HCT116 (cell line): Measurements from ENCODE around the gene IGF2BP1. TPM values are rescaled to one million over a fixed set of nuclear protein-coding genes. Genes with fewer than 3 reads are reported as not detected.

ENCODE experiments used
- ATAC-seq: fragments of 200-7000 bp; cut with Tn5 transposase; 2 replicates; pipeline ENCODE4 v1.9.1; 2020; ENCODE audit warnings: mild to moderate bottlenecking, moderate library complexity
- BruUV-seq: library from RNA; stranded (reverse); fragments of 400-500 nt; replicated peaks from 2 replicates; lab custom pipeline; 2021; lab: Mats Ljungman, UMichigan
- CTCF ChIA-PET: fragments of 300-600 bp; sonication (Branson Sonifier 250); formaldehyde crosslinking; loops from one replicate; lab custom pipeline; 2021; ENCODE audit warnings: antibody characterized with exemption; lab: Charles Lee
- POLR2A ChIA-PET: fragments of 300-600, 350-600 bp; sonication (Branson Sonifier 250); formaldehyde crosslinking; loops from one replicate; lab custom pipeline; 2021; ENCODE audit warnings: antibody characterized with exemption; lab: Charles Lee
- RAD21 ChIA-PET, 2 experiments: fragments of 300-600 bp; sonication (Branson Sonifier 250); formaldehyde crosslinking; loops; one replicate each; lab custom pipeline; 2023; ENCODE audit warnings: low total read pairs in 2 of 2; ENCODE audit not compliant: uncharacterized antibody in 2 of 2, unreplicated experiment in 2 of 2, low non-redundant PET in 1 of 2; lab: Charles Lee
- DNase-seq: peaks from one replicate; pipeline ENCODE4 v3.0.0-alpha.2; 2010; ENCODE audit warnings: low read depth, low spot score
- H2AFZ ChIP-seq: fragments of 200-600 bp; shearing (Covaris generic), sonication (generic); 2 replicates; pipeline ENCODE4 v1.6.1; 2017; ENCODE audit warnings: low read depth, mixed run types, mixed read lengths, antibody characterized with exemption, low read length; ENCODE audit not compliant: poor library complexity, severe bottlenecking
- H3K27ac ChIP-seq: 2 replicates; pipeline ENCODE4 v1.5.1; 2012; ENCODE audit warnings: low read depth, low read length
- H3K27me3 ChIP-seq: fragments of 200-600 bp; sonication (generic); 2 replicates; pipeline ENCODE4 v1.6.1; 2016; ENCODE audit warnings: mixed run types, low read length, mixed read lengths; ENCODE audit not compliant: insufficient read depth
- H3K36me3 ChIP-seq, 2 experiments: fragments of 200-500 bp in 1 of 2; fragments of 200-600 bp in 1 of 2; sonication (Bioruptor generic) in 1 of 2; sonication (generic) in 1 of 2; 2 replicates each; pipeline versions ENCODE4 v1.5.1 to v1.6.1; 2014 to 2016; ENCODE audit warnings: low read length in 2 of 2, inconsistent platforms in 1 of 2, mixed read lengths in 1 of 2, mixed run types in 1 of 2; ENCODE audit not compliant: insufficient read depth in 2 of 2, control insufficient read depth in 1 of 2
- H3K4me1 ChIP-seq, 2 experiments: fragments of 200-600 bp in 1 of 2; sonication (generic) in 1 of 2; 2 replicates each; pipeline versions ENCODE4 v1.5.1 to v1.6.1; 2012 to 2017; ENCODE audit warnings: low read length in 2 of 2, inconsistent platforms in 1 of 2, mild to moderate bottlenecking in 1 of 2, mixed read lengths in 1 of 2, mixed run types in 1 of 2, moderate library complexity in 1 of 2; ENCODE audit not compliant: insufficient read depth in 2 of 2, control insufficient read depth in 1 of 2
- H3K4me2 ChIP-seq: fragments of 200-600 bp; sonication (generic); 2 replicates; pipeline ENCODE4 v1.6.1; 2017; ENCODE audit warnings: mixed run types, low read length, mixed read lengths
- H3K4me3 ChIP-seq, 2 experiments: fragments of 200-600 bp in 1 of 2; sonication (generic) in 1 of 2; replicated peaks in 1 of 2; 2 replicates each; pipeline ENCODE4 v1.5.1; 2011 to 2016; ENCODE audit warnings: low read length in 2 of 2, control low read depth in 1 of 2, low read depth in 1 of 2, mild to moderate bottlenecking in 1 of 2, mixed read lengths in 1 of 2, mixed run types in 1 of 2
- H3K79me2 ChIP-seq: fragments of 200-600 bp; sonication (generic); 2 replicates; pipeline ENCODE4 v1.6.1; 2017; ENCODE audit warnings: mild to moderate bottlenecking, mixed run types, low read length, moderate library complexity, mixed read lengths; ENCODE audit not compliant: insufficient read depth
- H3K9ac ChIP-seq: fragments of 200-600 bp; sonication (generic); 2 replicates; pipeline ENCODE4 v1.6.1; 2016; ENCODE audit warnings: low read length, mixed read lengths
- H3K9me2 ChIP-seq: fragments of 200-600 bp; sonication (generic), shearing (Covaris generic); 2 replicates; pipeline ENCODE4 v1.6.1; 2017; ENCODE audit warnings: mixed run types, mild to moderate bottlenecking, moderate library complexity; ENCODE audit not compliant: insufficient read depth
- H3K9me3 ChIP-seq, 2 experiments: fragments of 200-500 bp in 1 of 2; fragments of 200-600 bp in 1 of 2; sonication (Bioruptor generic) in 1 of 2; sonication (generic) in 1 of 2; 2 replicates each; pipeline ENCODE4 v1.6.1; 2014 to 2017; ENCODE audit warnings: low read length in 2 of 2, mixed read lengths in 2 of 2, inconsistent platforms in 1 of 2, low read depth in 1 of 2, mild to moderate bottlenecking in 1 of 2, mixed run types in 1 of 2, moderate library complexity in 1 of 2; ENCODE audit not compliant: control insufficient read depth in 1 of 2, insufficient read depth in 1 of 2
- H4K20me1 ChIP-seq: fragments of 200-600 bp; sonication (generic), shearing (Covaris generic); 2 replicates; pipeline ENCODE4 v1.6.1; 2017; ENCODE audit warnings: mixed run types, mild to moderate bottlenecking, moderate library complexity; ENCODE audit not compliant: insufficient read depth
- CBX3 ChIP-seq: IDR thresholded peaks from 2 replicates; pipeline ENCODE4 v1.6.1; 2012; ENCODE audit warnings: low read depth
- CEBPB ChIP-seq: IDR thresholded peaks from 2 replicates; pipeline ENCODE4 v1.6.1; 2012; ENCODE audit warnings: low read depth
- CTCF ChIP-seq, 3 experiments: fragments of 200-600 bp in 1 of 3; sonication (generic) in 1 of 3; IDR thresholded peaks in 2 of 3; conservative IDR thresholded peaks in 1 of 3; 2 replicates each; pipeline ENCODE4 v1.5.1; 2012 to 2017; ENCODE audit warnings: low read depth in 2 of 3, low read length in 2 of 3, antibody characterized with exemption in 1 of 3, borderline replicate concordance in 1 of 3, control low read depth in 1 of 3, mild to moderate bottlenecking in 1 of 3, mixed read lengths in 1 of 3, mixed run types in 1 of 3, moderate library complexity in 1 of 3; ENCODE audit not compliant: insufficient read depth in 1 of 3
- EZH2 ChIP-seq: fragments of 200-600 bp; sonication (generic); IDR thresholded peaks from 2 replicates; pipeline ENCODE4 v1.6.1; 2017; ENCODE audit warnings: antibody characterized with exemption, mixed run types
- EZH2phosphoT487 ChIP-seq: fragments of 200-600 bp; IDR thresholded peaks from 2 replicates; pipeline ENCODE4 v1.6.1; 2018; ENCODE audit warnings: antibody characterized with exemption, borderline replicate concordance
- FOSL1 ChIP-seq: IDR thresholded peaks from 2 replicates; pipeline ENCODE4 v1.6.1; 2012; ENCODE audit warnings: low read depth
- POLR2A ChIP-seq: IDR thresholded peaks from 2 replicates; pipeline ENCODE4 v1.7.0; 2011; ENCODE audit warnings: borderline replicate concordance; ENCODE audit not compliant: insufficient read depth, insufficient read length; ENCODE audit errors: extremely low read depth
- POLR2AphosphoS5 ChIP-seq: IDR thresholded peaks from 2 replicates; pipeline ENCODE4 v1.6.1; 2011; ENCODE audit warnings: mild to moderate bottlenecking, low read depth, low read length, moderate library complexity
- RAD21 ChIP-seq: IDR thresholded peaks from 2 replicates; pipeline ENCODE4 v1.6.1; 2012; ENCODE audit warnings: low read depth, mild to moderate bottlenecking
- REST ChIP-seq: IDR thresholded peaks from 2 replicates; pipeline ENCODE4 v1.6.1; 2012; ENCODE audit warnings: low read depth
- SP1 ChIP-seq: IDR thresholded peaks from 2 replicates; pipeline ENCODE4 v1.6.1; 2012; ENCODE audit warnings: low read depth
- SRF ChIP-seq: IDR thresholded peaks from 2 replicates; pipeline ENCODE4 v1.6.1; 2012; ENCODE audit warnings: low read depth
- TCF7L2 ChIP-seq: IDR thresholded peaks from 2 replicates; pipeline ENCODE4 v1.7.0; 2011; ENCODE audit warnings: borderline replicate concordance, inconsistent platforms; ENCODE audit not compliant: insufficient read depth, insufficient read length; ENCODE audit errors: extremely low read depth
- ZFX ChIP-seq: fragments of 450-650 bp; IDR thresholded peaks from 2 replicates; pipeline ENCODE4 v1.6.1; 2017
- ZNF274 ChIP-seq: fragments of 200-500 bp; sonication (Bioruptor generic); IDR thresholded peaks from 2 replicates; pipeline ENCODE4 v1.6.1; 2014; ENCODE audit warnings: mild to moderate bottlenecking, low read depth, low read length, inconsistent platforms
- intact Hi-C: fragments of 100-400 bp; cut with micrococcal nuclease; formaldehyde crosslinking; loops from 2 replicates; pipeline ENCODE4 v1.10.0; 2022
- total RNA-seq: library from RNA; stranded (reverse); gene quantifications from one replicate; pipeline ENCODE4 v1.2.1, GENCODE V29; 2021; ENCODE audit not compliant: unreplicated experiment
- TF ChIP-seq, protein P1 (sequence below): IDR thresholded peaks from 2 replicates; pipeline ENCODE4 v1.6.1; 2011; ENCODE audit warnings: mild to moderate bottlenecking, low read length, moderate library complexity; ENCODE audit not compliant: insufficient replicate concordance; ENCODE audit errors: extremely low read depth

The IGF2BP1 gene
- total RNA-seq, 1 experiment from 2014 or later = 0.91 TPM

- Histone ChIP-seq H3K4me3 (no peak overlapping the region), H3K36me3 (no peaks in the 10 kb centered on the region), H3K79me2 (no peaks in the 10 kb centered on the region), H3K27ac (no peak overlapping the region), H2AFZ (no peak overlapping the region), H3K27me3 (no peaks in the 10 kb centered on the region), H3K4me1 (peaks cover 6 to 11% of the 10 kb centered on the region in 2 experiments; a peak in 2 of 4 replicates), H3K9ac (no peak overlapping the region), H3K9me2 (no peaks in the 10 kb centered on the region), H4K20me1 (no peaks in the 10 kb centered on the region), H3K9me3 (no peaks in the 10 kb centered on the region), H3K4me2 (no peak overlapping the region)
- ChIA-PET RAD21 (no interaction called here), CTCF (interaction anchor here (1.1 to 1.9 kb wide), 4 partner anchors 57 to 225 kb away, joined by 3 to 9 read pairs (median 4); no protein-coding TSS in a partner anchor), POLR2A (no interaction called here)
- BruUV-seq = no TSS peak
- TF ChIP-seq ZNF274 (no peak), EZH2 (no peak), SRF (no peak), POLR2AphosphoS5 (no peak), ZFX (no peak), CBX3 (no peak), POLR2A (no peak), CTCF (IDR thresholded peaks at IDR 0.05 in 2 of 3, conservative IDR thresholded peaks at IDR 0.05 in 1 of 3; ENCODE audit: borderline replicate concordance in 1 of 3, insufficient read depth in 1 of 3, low read depth in 2 of 3, low read length in 2 of 3) (no peak), TCF7L2 (no peak), FOSL1 (no peak), SP1 (no peak), REST (no peak), CEBPB (no peak), EZH2phosphoT487 (no peak), RAD21 (no peak)
- TF ChIP-seq, protein P1, sequence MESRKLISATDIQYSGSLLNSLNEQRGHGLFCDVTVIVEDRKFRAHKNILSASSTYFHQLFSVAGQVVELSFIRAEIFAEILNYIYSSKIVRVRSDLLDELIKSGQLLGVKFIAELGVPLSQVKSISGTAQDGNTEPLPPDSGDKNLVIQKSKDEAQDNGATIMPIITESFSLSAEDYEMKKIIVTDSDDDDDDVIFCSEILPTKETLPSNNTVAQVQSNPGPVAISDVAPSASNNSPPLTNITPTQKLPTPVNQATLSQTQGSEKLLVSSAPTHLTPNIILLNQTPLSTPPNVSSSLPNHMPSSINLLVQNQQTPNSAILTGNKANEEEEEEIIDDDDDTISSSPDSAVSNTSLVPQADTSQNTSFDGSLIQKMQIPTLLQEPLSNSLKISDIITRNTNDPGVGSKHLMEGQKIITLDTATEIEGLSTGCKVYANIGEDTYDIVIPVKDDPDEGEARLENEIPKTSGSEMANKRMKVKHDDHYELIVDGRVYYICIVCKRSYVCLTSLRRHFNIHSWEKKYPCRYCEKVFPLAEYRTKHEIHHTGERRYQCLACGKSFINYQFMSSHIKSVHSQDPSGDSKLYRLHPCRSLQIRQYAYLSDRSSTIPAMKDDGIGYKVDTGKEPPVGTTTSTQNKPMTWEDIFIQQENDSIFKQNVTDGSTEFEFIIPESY = no peak
- ATAC-seq = no peak
- no peak for DNase-seq
- intact Hi-C loops = loop anchor here (10.0 kb wide), 1 partner anchor 1005 kb away; no protein-coding TSS in a partner anchor
Observed at GRCh38 chr17:49029801-49030200, 32.6 kb downstream of the IGF2BP1 start.
